Uterus (tissue), 4 donors: ENCODE results near the gene ATF1. TPM values are rescaled to one million over a fixed set of nuclear protein-coding genes. Genes with fewer than 3 reads are reported as not detected.
"Not testable (repeated sequence)": the region's sequence is repeated elsewhere in the genome, so short reads cannot be mapped to it uniquely, and the experiment has no call there.

Source experiments
- DNase-seq, 2 donors: peaks; one replicate each; pipeline ENCODE4 v3.0.0-alpha.2; 2019 to 2020
- H3K27ac ChIP-seq, 2 donors: fragments of 200-600 bp; sonication (generic); 1 replicate in 1 of 2; 2 replicates in 1 of 2; pipeline ENCODE4 v1.5.1; 2016 to 2018
- H3K27me3 ChIP-seq, 2 donors: fragments of 200-600 bp; sonication (generic); one replicate each; pipeline ENCODE4 v1.5.1; 2018 to 2019; ENCODE audit warnings: control low read depth in 1 of 2
- H3K36me3 ChIP-seq, 2 donors: fragments of 200-600 bp; sonication (generic); one replicate each; pipeline ENCODE4 v1.5.1; 2019; ENCODE audit warnings: control low read depth in 1 of 2
- H3K4me1 ChIP-seq, 2 donors: fragments of 200-600 bp; sonication (generic); one replicate each; pipeline ENCODE4 v1.5.1; 2018 to 2019; ENCODE audit warnings: control low read depth in 1 of 2
- H3K4me3 ChIP-seq, 2 donors: fragments of 200-600 bp; sonication (generic); 1 replicate in 1 of 2; 2 replicates in 1 of 2; pipeline ENCODE4 v1.5.1; 2018 to 2019; ENCODE audit warnings: mild to moderate bottlenecking in 1 of 2
- H3K9me3 ChIP-seq, 2 donors: fragments of 200-600 bp; sonication (generic); one replicate each; pipeline ENCODE4 v1.5.1; 2019; ENCODE audit warnings: control low read depth in 1 of 2
- CTCF ChIP-seq, 4 experiments: fragments of 200-600 bp in 2 of 4; fragments of 450-650 bp in 2 of 4; sonication (generic) in 2 of 4; IDR thresholded peaks; one replicate each; pipeline ENCODE4 v1.5.1; 2016 to 2019; ENCODE audit warnings: antibody characterized with exemption in 4 of 4, mild to moderate bottlenecking in 2 of 4, moderate library complexity in 1 of 4
- POLR2A ChIP-seq, 2 donors: fragments of 450-650 bp; IDR thresholded peaks; one replicate each; pipeline ENCODE4 v1.6.1; 2016; ENCODE audit warnings: antibody characterized with exemption in 2 of 2, mild to moderate bottlenecking in 1 of 2, moderate library complexity in 1 of 2
- intact Hi-C: fragments of 100-400 bp; cut with DNase I; formaldehyde crosslinking; loops from one replicate; pipeline ENCODE4 v1.15.1; 2023; ENCODE audit warnings: low total_unique reads
- total RNA-seq, 4 donors: library from RNA; depleted of rRNA in 3 of 4; stranded (reverse); fragments of >200 nt in 3 of 4; gene quantifications; one replicate each; pipeline versions ENCODE4 v1.1.0 to v1.2.4, GENCODE V29; 2014 to 2023
- donor health status: DM: yes; HTN: yes; CAD: no.

Gene ATF1
- total RNA-seq, 4 donors from 2014 or later: 3.8 to 54.2 (median 40.0) TPM

GRCh38 chr12:50765095-50765911 is 1.4 kb downstream of the ATF1 start:
- Histone ChIP-seq H3K36me3 (no peaks in the 10 kb centered on the region), H3K27me3 (no peaks in the 10 kb centered on the region), H3K4me1 (peaks cover 13% of the 10 kb centered on the region in 2 donors), H3K9me3 (no peaks in the 10 kb centered on the region), H3K27ac (peak overlapping the region; percentile 97 to 98), H3K4me3 (peak overlapping the region; percentile 88 to 92)
- intact Hi-C loops: no loop called here
- TF ChIP-seq CTCF (IDR thresholded peaks at IDR 0.05) (peak; percentile 47 to 74 (median 58)), POLR2A (IDR thresholded peaks at IDR 0.05) (no peak)
- no peak for DNase-seq

GRCh38 chr12:50768391-50768790 is 4.5 kb downstream of the ATF1 start:
- Histone ChIP-seq H3K4me1 (peaks cover 6 to 13% of the 10 kb centered on the region in 2 donors), H3K36me3 (no peaks in the 10 kb centered on the region), H3K9me3 (no peaks in the 10 kb centered on the region), H3K27ac (no peak overlapping the region), H3K4me3 (no peak overlapping the region), H3K27me3 (no peaks in the 10 kb centered on the region)
- intact Hi-C loops: no loop called here
- DNase-seq: no peak
- TF ChIP-seq POLR2A (IDR thresholded peaks at IDR 0.05): no peak
- no peak for TF ChIP-seq CTCF (IDR thresholded peaks at IDR 0.05)

- H3K27ac ChIP-seq, DNase-seq, H3K4me3 ChIP-seq, H3K36me3 ChIP-seq, intact Hi-C loops, H3K27me3 ChIP-seq, H3K9me3 ChIP-seq: not testable (repeated sequence)
- H3K4me1 ChIP-seq: peaks cover 6 to 13% of the 10 kb centered on the region in 2 donors
These were observed 4.9 kb downstream of the ATF1 start for GRCh38 chr12:50768813-50769212.

GRCh38 chr12:50771409-50771808 is 7.5 kb downstream of the ATF1 start:
- DNase-seq: no peak
- intact Hi-C loops: no loop called here
- H3K4me1 ChIP-seq: peaks cover 0 to 7% of the 10 kb centered on the region in 2 donors
- H3K9me3 ChIP-seq: no peaks in the 10 kb centered on the region
- no peaks in the 10 kb centered on the region for H3K27me3 ChIP-seq
- no peaks in the 10 kb centered on the region for H3K36me3 ChIP-seq
- TF ChIP-seq CTCF (IDR thresholded peaks at IDR 0.05): no peak
- no peak for TF ChIP-seq POLR2A (IDR thresholded peaks at IDR 0.05)
- H3K4me3 ChIP-seq: no peak overlapping the region
- H3K27ac ChIP-seq: no peak overlapping the region

- H3K4me3 ChIP-seq: no peak overlapping the region
- no peak for DNase-seq
- no peaks in the 10 kb centered on the region for H3K36me3 ChIP-seq
- no peaks in the 10 kb centered on the region for H3K4me1 ChIP-seq
- H3K27me3 ChIP-seq: no peaks in the 10 kb centered on the region
- no peaks in the 10 kb centered on the region for H3K9me3 ChIP-seq
- TF ChIP-seq POLR2A (IDR thresholded peaks at IDR 0.05) (no peak), CTCF (IDR thresholded peaks at IDR 0.05) (no peak)
- H3K27ac ChIP-seq: no peak overlapping the region
- intact Hi-C loops: no loop called here
These were observed 8.6 kb downstream of the ATF1 start for GRCh38 chr12:50772470-50772869.
